Measurements from ENCODE around the gene SKP1.

DNA sequence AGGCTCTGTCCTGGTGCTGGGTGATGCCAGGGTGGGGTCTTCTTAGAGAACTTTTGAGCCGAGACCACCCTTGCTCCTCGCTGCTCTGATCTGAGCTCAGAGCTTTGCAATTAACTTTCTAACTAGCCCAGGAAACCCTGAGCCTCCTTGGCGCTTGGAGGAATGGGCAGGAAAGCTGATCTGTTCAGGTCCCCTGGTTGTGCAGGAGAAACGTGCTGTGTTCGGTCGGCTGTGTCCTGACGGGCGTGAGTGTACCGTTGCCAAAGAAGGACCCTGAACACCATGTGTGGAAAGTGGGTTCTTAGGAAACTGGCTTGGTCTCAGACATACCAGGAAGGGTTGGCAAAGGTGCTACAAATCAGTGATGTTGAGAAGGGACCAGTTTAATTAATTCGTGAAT is 60.5 kb downstream of the SKP1 start:
- TF ChIP-seq POLR2A (IDR thresholded peaks at IDR 0.05) = no peak
- TF ChIP-seq, protein P1, sequence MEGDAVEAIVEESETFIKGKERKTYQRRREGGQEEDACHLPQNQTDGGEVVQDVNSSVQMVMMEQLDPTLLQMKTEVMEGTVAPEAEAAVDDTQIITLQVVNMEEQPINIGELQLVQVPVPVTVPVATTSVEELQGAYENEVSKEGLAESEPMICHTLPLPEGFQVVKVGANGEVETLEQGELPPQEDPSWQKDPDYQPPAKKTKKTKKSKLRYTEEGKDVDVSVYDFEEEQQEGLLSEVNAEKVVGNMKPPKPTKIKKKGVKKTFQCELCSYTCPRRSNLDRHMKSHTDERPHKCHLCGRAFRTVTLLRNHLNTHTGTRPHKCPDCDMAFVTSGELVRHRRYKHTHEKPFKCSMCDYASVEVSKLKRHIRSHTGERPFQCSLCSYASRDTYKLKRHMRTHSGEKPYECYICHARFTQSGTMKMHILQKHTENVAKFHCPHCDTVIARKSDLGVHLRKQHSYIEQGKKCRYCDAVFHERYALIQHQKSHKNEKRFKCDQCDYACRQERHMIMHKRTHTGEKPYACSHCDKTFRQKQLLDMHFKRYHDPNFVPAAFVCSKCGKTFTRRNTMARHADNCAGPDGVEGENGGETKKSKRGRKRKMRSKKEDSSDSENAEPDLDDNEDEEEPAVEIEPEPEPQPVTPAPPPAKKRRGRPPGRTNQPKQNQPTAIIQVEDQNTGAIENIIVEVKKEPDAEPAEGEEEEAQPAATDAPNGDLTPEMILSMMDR (IDR thresholded peaks at IDR 0.05) = no peak
